ENCODE measurements around the gene MED27.

GRCh38 chr9:131824155-131824594 is 255.5 kb downstream of the MED27 start:
- TF ChIP-seq POLR2AphosphoS5 (IDR thresholded peaks at IDR 0.05; ENCODE audit: low read length): no peak
- TF ChIP-seq RELA (IDR thresholded peaks at IDR 0.05; ENCODE audit: borderline replicate concordance, partially characterized antibody): no peak
- TF ChIP-seq CUX1 (IDR thresholded peaks at IDR 0.05; ENCODE audit: insufficient replicate concordance, low read depth, low read length): no peak
- no peak for TF ChIP-seq EZH2 (IDR thresholded peaks at IDR 0.05; ENCODE audit: borderline replicate concordance, control insufficient read depth, low read depth, low read length)
